GM18870 (cell line): ENCODE data around the gene PLXNC1.

ENCODE experiments used
- ATAC-seq: cut with Tn5 transposase; IDR thresholded peaks from one replicate; pipeline ENCODE4 v1.9.1; 2021; ENCODE audit warnings: moderate library complexity; ENCODE audit not compliant: unreplicated experiment

PLXNC1 gene

GRCh38 chr12:94157181-94157580, 8.8 kb downstream of the PLXNC1 start:
- ATAC-seq: no peak

GRCh38 chr12:94157981-94158411, 9.6 kb downstream of the PLXNC1 start:
- ATAC-seq: peak; percentile 78

GRCh38 chr12:94158666-94159065, 10.3 kb downstream of the PLXNC1 start:
- no peak for ATAC-seq

GRCh38 chr12:94162108-94162507, 13.7 kb downstream of the PLXNC1 start:
- no peak for ATAC-seq

GRCh38 chr12:94163850-94164249, 15.5 kb downstream of the PLXNC1 start:
- ATAC-seq: no peak

- ATAC-seq: no peak
These were observed 16.8 kb downstream of the PLXNC1 start for GRCh38 chr12:94165138-94165537.

GRCh38 chr12:94165670-94166364, 17.4 kb downstream of the PLXNC1 start:
- no peak for ATAC-seq

- no peak for ATAC-seq
These were observed 18.8 kb downstream of the PLXNC1 start for GRCh38 chr12:94167071-94167755.

- no peak for ATAC-seq
These were observed 19.5 kb downstream of the PLXNC1 start for GRCh38 chr12:94167756-94168416.

- no peak for ATAC-seq
These were observed 21.1 kb downstream of the PLXNC1 start for GRCh38 chr12:94169495-94169894.

GRCh38 chr12:94169966-94170689, 21.8 kb downstream of the PLXNC1 start:
- no peak for ATAC-seq

GRCh38 chr12:94170690-94171594, 22.6 kb downstream of the PLXNC1 start:
- ATAC-seq: no peak

- ATAC-seq: no peak
These were observed 23.2 kb downstream of the PLXNC1 start for GRCh38 chr12:94171595-94171930.

GRCh38 chr12:94172031-94172430, 23.7 kb downstream of the PLXNC1 start:
- ATAC-seq: no peak

- ATAC-seq: no peak
These were observed 24.6 kb downstream of the PLXNC1 start for GRCh38 chr12:94172973-94173372.

GRCh38 chr12:94173660-94174265, 25.4 kb downstream of the PLXNC1 start:
- peak; percentile 47 for ATAC-seq

GRCh38 chr12:94174576-94174975, 26.2 kb downstream of the PLXNC1 start:
- ATAC-seq: no peak

- ATAC-seq: peak; percentile 32
These were observed 27.6 kb downstream of the PLXNC1 start for GRCh38 chr12:94175763-94176668.

GRCh38 chr12:94178054-94178453, 29.7 kb downstream of the PLXNC1 start:
- no peak for ATAC-seq
